GM12892 (cell line): ENCODE results near the gene ARNT2.

Experiments used
- POLR2A ChIP-seq: IDR thresholded peaks from 2 replicates; pipeline ENCODE4 v1.6.1; 2011; ENCODE audit warnings: low read depth, low read length, control low read depth
- POLR2AphosphoS5 ChIP-seq: IDR thresholded peaks from 2 replicates; pipeline ENCODE4 v1.6.1; 2011; ENCODE audit warnings: low read depth, low read length, control low read depth

GRCh38 chr15:80509800-80510199 lies 105.6 kb downstream of the ARNT2 start:
- TF ChIP-seq POLR2AphosphoS5 = no peak
- no peak for TF ChIP-seq POLR2A
